ENCODE measurements around the gene AIP. TPM values are rescaled to one million over a fixed set of nuclear protein-coding genes. Genes with fewer than 3 reads are reported as not detected.
"Not testable (repeated sequence)": the region's sequence is repeated elsewhere in the genome, so short reads cannot be mapped to it uniquely, and the experiment has no call there.

The AIP gene
- total RNA-seq, 1 experiment from 2014 or later: 35.6 TPM

GRCh38 chr11:67510023-67510345, 27.2 kb downstream of the AIP start:
- H2BK15ac ChIP-seq (ENCODE audit: low read depth, low read length): no peak overlapping the region
- H2BK5ac ChIP-seq (ENCODE audit: insufficient read length, low read length): no peak overlapping the region
- H3K4ac ChIP-seq (ENCODE audit: low read depth, low read length): no peak overlapping the region
- peaks cover 2% of the 10 kb centered on the region; the same call in 1 of the 2 replicates for H3K79me2 ChIP-seq (ENCODE audit: insufficient read depth, low read length)
- no peak overlapping the region for H2BK20ac ChIP-seq (ENCODE audit: low read depth, low read length, poor library complexity, severe bottlenecking)
- H3K9me3 Mint-ChIP-seq: no peaks in the 10 kb centered on the region; a peak in 1 of 5 replicates
- H3T11ph ChIP-seq (ENCODE audit: low read length): no peak overlapping the region
- H3K36me3 Mint-ChIP-seq (ENCODE audit: insufficient read depth in 1 of 3, low read depth in 3 of 3): peaks cover 5 to 10% (median 9%) of the 10 kb centered on the region in 3 experiments; a peak in 6 of 7 replicates
- H3K9ac ChIP-seq (ENCODE audit: extremely low read depth, insufficient read length, low read length): no peak overlapping the region
- H3K27me3 ChIP-seq (ENCODE audit: insufficient read depth, low read length): no peaks in the 10 kb centered on the region
- H3K27ac ChIP-seq (ENCODE audit: insufficient read length, low read depth, low read length): no peak overlapping the region
- H3K14ac ChIP-seq (ENCODE audit: insufficient read depth, low read length): no peak overlapping the region
- no peaks in the 10 kb centered on the region for H3K79me1 ChIP-seq (ENCODE audit: insufficient read depth, low read depth, low read length, poor library complexity, severe bottlenecking)
- DNase-seq: no peak
- H3K27ac Mint-ChIP-seq: no peak overlapping the region
- no peak overlapping the region for H4K8ac ChIP-seq (replicated peaks; ENCODE audit: insufficient read length, low read depth, low read length)
- H3K9me3 ChIP-seq (ENCODE audit: control insufficient read depth, low read depth, low read length): no peaks in the 10 kb centered on the region
- no peak for TF ChIP-seq CTCF (conservative IDR thresholded peaks at IDR 0.05)
- no peak overlapping the region for H3K56ac ChIP-seq (ENCODE audit: insufficient read length, low read depth, low read length)
- peaks cover 5% of the 10 kb centered on the region for H3K23me2 ChIP-seq (ENCODE audit: insufficient read length, low read depth, low read length, poor library complexity, severe bottlenecking)
- H3K4me3 Mint-ChIP-seq: peak overlapping the region in 1 of 2 experiments; percentile 80; a peak in 1 of 5 replicates
- no peak overlapping the region for H4K5ac ChIP-seq (ENCODE audit: insufficient read length, low read depth, low read length)
- no peak overlapping the region for H2BK120ac ChIP-seq (ENCODE audit: low read depth, low read length, poor library complexity, severe bottlenecking)
- H3K27me3 Mint-ChIP-seq (ENCODE audit: low read depth): peaks cover 37% of the 10 kb centered on the region
- H2BK12ac ChIP-seq (ENCODE audit: insufficient read length, low read depth, low read length): no peak overlapping the region
- no peak overlapping the region for H3K18ac ChIP-seq (ENCODE audit: insufficient read length, low read depth, low read length)
- H3K4me1 ChIP-seq (ENCODE audit: insufficient read depth, low read length): no peaks in the 10 kb centered on the region
- peaks cover 19 to 21% of the 10 kb centered on the region in 2 experiments for H3K4me1 Mint-ChIP-seq
- no peak overlapping the region for H2AK5ac ChIP-seq (ENCODE audit: insufficient read length, low read length)
- WGBS (ENCODE audit: extremely low coverage, insufficient read length, low lambda C conversion rate): no CpG with 5 or more reads among the region's 3 CpGs
- H3K4me2 ChIP-seq (ENCODE audit: insufficient read depth, insufficient read length, low read length): no peak overlapping the region
- H3K23ac ChIP-seq (ENCODE audit: insufficient read length, low read depth, low read length): no peak overlapping the region
- no peaks in the 10 kb centered on the region for H4K20me1 ChIP-seq (ENCODE audit: control insufficient read depth, insufficient read depth, insufficient read length)
- H2AFZ ChIP-seq (ENCODE audit: low read length): no peak overlapping the region
- no peak overlapping the region for H4K91ac ChIP-seq (ENCODE audit: insufficient read length, low read depth, low read length)

GRCh38 chr11:67511558-67511957, 28.7 kb downstream of the AIP start:
- not testable (repeated sequence) for H3K79me2 ChIP-seq (ENCODE audit: insufficient read depth, low read length); H3K27me3 ChIP-seq (ENCODE audit: insufficient read depth, low read length); H3K9me3 ChIP-seq (ENCODE audit: control insufficient read depth, low read depth, low read length); DNase-seq; H3K4me2 ChIP-seq (ENCODE audit: insufficient read depth, insufficient read length, low read length); H3K14ac ChIP-seq (ENCODE audit: insufficient read depth, low read length); H2BK15ac ChIP-seq (ENCODE audit: low read depth, low read length); H3K79me1 ChIP-seq (ENCODE audit: insufficient read depth, low read depth, low read length, poor library complexity, severe bottlenecking); H3K9ac ChIP-seq (ENCODE audit: extremely low read depth, insufficient read length, low read length); H3K23ac ChIP-seq (ENCODE audit: insufficient read length, low read depth, low read length); H2AK5ac ChIP-seq (ENCODE audit: insufficient read length, low read length); H3K23me2 ChIP-seq (ENCODE audit: insufficient read length, low read depth, low read length, poor library complexity, severe bottlenecking); H4K5ac ChIP-seq (ENCODE audit: insufficient read length, low read depth, low read length); H3K4me3 Mint-ChIP-seq; H2BK20ac ChIP-seq (ENCODE audit: low read depth, low read length, poor library complexity, severe bottlenecking); H3K36me3 Mint-ChIP-seq (ENCODE audit: insufficient read depth in 1 of 3, low read depth in 3 of 3); H2AFZ ChIP-seq (ENCODE audit: low read length); H3K9me3 Mint-ChIP-seq; H3K27ac Mint-ChIP-seq; H4K8ac ChIP-seq (replicated peaks; ENCODE audit: insufficient read length, low read depth, low read length); H3K4me1 ChIP-seq (ENCODE audit: insufficient read depth, low read length); H3K18ac ChIP-seq (ENCODE audit: insufficient read length, low read depth, low read length); H3K56ac ChIP-seq (ENCODE audit: insufficient read length, low read depth, low read length); H4K91ac ChIP-seq (ENCODE audit: insufficient read length, low read depth, low read length); H3K4ac ChIP-seq (ENCODE audit: low read depth, low read length); H2BK5ac ChIP-seq (ENCODE audit: insufficient read length, low read length); H2BK120ac ChIP-seq (ENCODE audit: low read depth, low read length, poor library complexity, severe bottlenecking); H4K20me1 ChIP-seq (ENCODE audit: control insufficient read depth, insufficient read depth, insufficient read length); H3T11ph ChIP-seq (ENCODE audit: low read length); H3K27ac ChIP-seq (ENCODE audit: insufficient read length, low read depth, low read length); H2BK12ac ChIP-seq (ENCODE audit: insufficient read length, low read depth, low read length)
- peaks cover 12 to 14% of the 10 kb centered on the region in 2 experiments for H3K4me1 Mint-ChIP-seq
- H3K27me3 Mint-ChIP-seq (ENCODE audit: low read depth): peaks cover 45% of the 10 kb centered on the region
- WGBS (ENCODE audit: extremely low coverage, insufficient read length, low lambda C conversion rate): no CpG with 5 or more reads among the region's 4 CpGs

Data from H9 (cell line).